ENCODE results near the gene FAXC.

DNA sequence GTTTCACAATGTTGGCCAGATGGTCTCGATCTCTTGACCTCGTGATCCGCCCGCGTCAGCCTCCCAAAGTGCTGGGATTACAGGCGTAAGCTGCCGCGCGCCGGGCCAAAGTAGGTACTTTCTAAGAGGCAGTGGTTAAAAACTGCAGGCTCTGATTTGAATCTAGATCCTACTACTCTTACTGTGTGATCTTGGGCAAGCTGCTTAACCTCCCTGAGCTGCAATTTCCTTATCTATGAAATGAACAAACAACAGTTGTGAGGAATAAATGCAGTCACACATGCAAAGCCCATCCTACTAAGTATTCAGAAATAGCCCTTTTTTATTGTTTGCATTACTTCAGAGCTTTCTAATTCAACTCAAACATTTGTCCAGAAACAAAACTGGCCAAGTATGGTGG is 2.9 kb downstream of the FAXC start:
- TF ChIP-seq, protein P1, sequence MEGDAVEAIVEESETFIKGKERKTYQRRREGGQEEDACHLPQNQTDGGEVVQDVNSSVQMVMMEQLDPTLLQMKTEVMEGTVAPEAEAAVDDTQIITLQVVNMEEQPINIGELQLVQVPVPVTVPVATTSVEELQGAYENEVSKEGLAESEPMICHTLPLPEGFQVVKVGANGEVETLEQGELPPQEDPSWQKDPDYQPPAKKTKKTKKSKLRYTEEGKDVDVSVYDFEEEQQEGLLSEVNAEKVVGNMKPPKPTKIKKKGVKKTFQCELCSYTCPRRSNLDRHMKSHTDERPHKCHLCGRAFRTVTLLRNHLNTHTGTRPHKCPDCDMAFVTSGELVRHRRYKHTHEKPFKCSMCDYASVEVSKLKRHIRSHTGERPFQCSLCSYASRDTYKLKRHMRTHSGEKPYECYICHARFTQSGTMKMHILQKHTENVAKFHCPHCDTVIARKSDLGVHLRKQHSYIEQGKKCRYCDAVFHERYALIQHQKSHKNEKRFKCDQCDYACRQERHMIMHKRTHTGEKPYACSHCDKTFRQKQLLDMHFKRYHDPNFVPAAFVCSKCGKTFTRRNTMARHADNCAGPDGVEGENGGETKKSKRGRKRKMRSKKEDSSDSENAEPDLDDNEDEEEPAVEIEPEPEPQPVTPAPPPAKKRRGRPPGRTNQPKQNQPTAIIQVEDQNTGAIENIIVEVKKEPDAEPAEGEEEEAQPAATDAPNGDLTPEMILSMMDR (IDR thresholded peaks at IDR 0.05): no peak
- TF ChIP-seq POLR2A (IDR thresholded peaks at IDR 0.05): no peak
- TF ChIP-seq POLR2AphosphoS5 (IDR thresholded peaks at IDR 0.05; ENCODE audit: insufficient read depth in 1 of 2, low read depth in 1 of 2): no peak
